ENCODE data around the gene TFPI. TPM values are rescaled to one million over a fixed set of nuclear protein-coding genes. Genes with fewer than 3 reads are reported as not detected.

The TFPI gene
- total RNA-seq, 1 experiment from 2014 or later: 8.4 TPM

DNA sequence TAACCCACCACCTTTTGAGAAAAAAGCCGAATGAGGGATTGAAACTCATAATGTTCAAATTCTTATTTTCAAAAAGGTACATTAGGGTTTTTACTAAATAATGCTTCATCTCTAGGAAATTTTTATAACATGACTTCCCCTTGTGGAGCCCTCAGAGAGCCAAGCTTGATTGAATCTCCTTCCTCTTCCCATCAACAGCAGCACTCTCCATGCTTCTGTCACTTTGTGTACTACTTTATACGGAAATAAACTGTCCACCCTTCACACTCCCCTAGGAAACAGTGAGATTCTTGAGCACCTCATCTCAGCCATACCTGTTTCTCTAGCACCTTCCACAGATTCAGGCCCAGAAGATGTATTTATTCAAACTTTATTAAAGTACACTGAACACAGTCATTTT is 51.8 kb downstream of the TFPI start (continued):
- TF ChIP-seq, protein P1, sequence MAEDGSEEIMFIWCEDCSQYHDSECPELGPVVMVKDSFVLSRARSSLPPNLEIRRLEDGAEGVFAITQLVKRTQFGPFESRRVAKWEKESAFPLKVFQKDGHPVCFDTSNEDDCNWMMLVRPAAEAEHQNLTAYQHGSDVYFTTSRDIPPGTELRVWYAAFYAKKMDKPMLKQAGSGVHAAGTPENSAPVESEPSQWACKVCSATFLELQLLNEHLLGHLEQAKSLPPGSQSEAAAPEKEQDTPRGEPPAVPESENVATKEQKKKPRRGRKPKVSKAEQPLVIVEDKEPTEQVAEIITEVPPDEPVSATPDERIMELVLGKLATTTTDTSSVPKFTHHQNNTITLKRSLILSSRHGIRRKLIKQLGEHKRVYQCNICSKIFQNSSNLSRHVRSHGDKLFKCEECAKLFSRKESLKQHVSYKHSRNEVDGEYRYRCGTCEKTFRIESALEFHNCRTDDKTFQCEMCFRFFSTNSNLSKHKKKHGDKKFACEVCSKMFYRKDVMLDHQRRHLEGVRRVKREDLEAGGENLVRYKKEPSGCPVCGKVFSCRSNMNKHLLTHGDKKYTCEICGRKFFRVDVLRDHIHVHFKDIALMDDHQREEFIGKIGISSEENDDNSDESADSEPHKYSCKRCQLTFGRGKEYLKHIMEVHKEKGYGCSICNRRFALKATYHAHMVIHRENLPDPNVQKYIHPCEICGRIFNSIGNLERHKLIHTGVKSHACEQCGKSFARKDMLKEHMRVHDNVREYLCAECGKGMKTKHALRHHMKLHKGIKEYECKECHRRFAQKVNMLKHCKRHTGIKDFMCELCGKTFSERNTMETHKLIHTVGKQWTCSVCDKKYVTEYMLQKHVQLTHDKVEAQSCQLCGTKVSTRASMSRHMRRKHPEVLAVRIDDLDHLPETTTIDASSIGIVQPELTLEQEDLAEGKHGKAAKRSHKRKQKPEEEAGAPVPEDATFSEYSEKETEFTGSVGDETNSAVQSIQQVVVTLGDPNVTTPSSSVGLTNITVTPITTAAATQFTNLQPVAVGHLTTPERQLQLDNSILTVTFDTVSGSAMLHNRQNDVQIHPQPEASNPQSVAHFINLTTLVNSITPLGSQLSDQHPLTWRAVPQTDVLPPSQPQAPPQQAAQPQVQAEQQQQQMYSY (CRISPR knock-in tag; IDR thresholded peaks at IDR 0.05): no peak
- TF ChIP-seq GTF2I (CRISPR knock-in tag; conservative IDR thresholded peaks at IDR 0.05) (no peak), ZNF263 (CRISPR knock-in tag; IDR thresholded peaks at IDR 0.05; ENCODE audit: low read depth) (no peak), ESRRA (CRISPR knock-in tag; IDR thresholded peaks at IDR 0.05; ENCODE audit: borderline replicate concordance) (no peak)

DNA sequence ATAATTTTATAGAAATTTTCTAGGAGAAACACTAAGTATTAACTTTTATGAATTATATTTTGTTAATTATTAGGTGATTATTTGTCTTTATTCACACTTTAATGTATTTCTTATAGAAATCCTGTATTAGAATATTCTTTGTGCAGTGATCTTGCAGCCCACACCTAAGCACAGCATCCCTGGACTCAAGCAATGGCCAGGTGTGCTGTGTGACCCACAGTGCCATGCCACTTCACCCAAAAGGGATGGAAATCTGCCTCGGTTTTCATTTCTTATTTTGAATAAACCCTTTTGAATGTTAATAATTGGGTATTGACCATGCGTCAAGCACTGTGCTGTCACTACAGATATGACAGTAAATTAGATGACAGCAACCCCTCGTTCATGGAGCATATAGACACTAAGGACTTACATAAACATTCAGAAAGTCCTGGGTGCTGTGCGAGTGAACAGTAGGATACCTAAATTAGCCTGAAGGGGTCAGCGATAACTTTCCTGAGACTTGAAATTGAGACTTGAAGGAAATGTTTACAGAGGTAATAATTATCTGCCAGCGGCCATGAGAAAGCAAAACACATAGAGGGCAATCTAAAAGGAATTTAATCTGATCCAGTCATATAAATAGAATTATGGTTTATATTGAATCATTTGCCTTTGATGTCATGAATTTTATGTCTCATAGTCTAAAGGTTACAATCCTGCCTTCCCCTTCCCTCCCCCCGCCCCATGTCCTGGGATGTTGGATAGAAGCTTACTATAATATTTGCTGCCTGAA is 53.5 kb downstream of the TFPI start:
- no peak for DNase-seq (ENCODE audit: low spot score)

More for the DNA sequence above, 53.5 kb downstream of the TFPI start:
- Mint-ChIP-seq H3K36me3 (no peaks in the 10 kb centered on the region), H3K4me3 (no peak overlapping the region), H3K27me3 (ENCODE audit: low read depth) (no peaks in the 10 kb centered on the region), H3K4me1 (peaks cover 23% of the 10 kb centered on the region), H3K27ac (no peak overlapping the region), H3K9me3 (no peaks in the 10 kb centered on the region)
- CTCF ChIA-PET: interaction anchor here (0.5 to 5.9 kb wide), 53 partner anchors 10 to 1911 kb away, joined by 3 to 195 read pairs (median 5); partner anchors contain the start of gene TFPI
- ATAC-seq: peak; percentile 88
- TF ChIP-seq, protein P2, sequence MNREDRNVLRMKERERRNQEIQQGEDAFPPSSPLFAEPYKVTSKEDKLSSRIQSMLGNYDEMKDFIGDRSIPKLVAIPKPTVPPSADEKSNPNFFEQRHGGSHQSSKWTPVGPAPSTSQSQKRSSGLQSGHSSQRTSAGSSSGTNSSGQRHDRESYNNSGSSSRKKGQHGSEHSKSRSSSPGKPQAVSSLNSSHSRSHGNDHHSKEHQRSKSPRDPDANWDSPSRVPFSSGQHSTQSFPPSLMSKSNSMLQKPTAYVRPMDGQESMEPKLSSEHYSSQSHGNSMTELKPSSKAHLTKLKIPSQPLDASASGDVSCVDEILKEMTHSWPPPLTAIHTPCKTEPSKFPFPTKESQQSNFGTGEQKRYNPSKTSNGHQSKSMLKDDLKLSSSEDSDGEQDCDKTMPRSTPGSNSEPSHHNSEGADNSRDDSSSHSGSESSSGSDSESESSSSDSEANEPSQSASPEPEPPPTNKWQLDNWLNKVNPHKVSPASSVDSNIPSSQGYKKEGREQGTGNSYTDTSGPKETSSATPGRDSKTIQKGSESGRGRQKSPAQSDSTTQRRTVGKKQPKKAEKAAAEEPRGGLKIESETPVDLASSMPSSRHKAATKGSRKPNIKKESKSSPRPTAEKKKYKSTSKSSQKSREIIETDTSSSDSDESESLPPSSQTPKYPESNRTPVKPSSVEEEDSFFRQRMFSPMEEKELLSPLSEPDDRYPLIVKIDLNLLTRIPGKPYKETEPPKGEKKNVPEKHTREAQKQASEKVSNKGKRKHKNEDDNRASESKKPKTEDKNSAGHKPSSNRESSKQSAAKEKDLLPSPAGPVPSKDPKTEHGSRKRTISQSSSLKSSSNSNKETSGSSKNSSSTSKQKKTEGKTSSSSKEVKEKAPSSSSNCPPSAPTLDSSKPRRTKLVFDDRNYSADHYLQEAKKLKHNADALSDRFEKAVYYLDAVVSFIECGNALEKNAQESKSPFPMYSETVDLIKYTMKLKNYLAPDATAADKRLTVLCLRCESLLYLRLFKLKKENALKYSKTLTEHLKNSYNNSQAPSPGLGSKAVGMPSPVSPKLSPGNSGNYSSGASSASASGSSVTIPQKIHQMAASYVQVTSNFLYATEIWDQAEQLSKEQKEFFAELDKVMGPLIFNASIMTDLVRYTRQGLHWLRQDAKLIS (CRISPR knock-in tag; IDR thresholded peaks at IDR 0.05; ENCODE audit: borderline replicate concordance): no peak
- no peak for TF ChIP-seq NR2C2 (CRISPR knock-in tag; IDR thresholded peaks at IDR 0.05)
- TF ChIP-seq, protein P3, sequence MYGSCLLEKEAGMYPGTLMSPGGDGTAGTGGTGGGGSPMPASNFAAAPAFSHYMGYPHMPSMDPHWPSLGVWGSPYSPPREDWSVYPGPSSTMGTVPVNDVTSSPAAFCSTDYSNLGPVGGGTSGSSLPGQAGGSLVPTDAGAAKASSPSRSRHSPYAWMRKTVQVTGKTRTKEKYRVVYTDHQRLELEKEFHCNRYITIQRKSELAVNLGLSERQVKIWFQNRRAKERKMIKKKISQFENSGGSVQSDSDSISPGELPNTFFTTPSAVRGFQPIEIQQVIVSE (CRISPR knock-in tag; IDR thresholded peaks at IDR 0.05; ENCODE audit: borderline replicate concordance): no peak
- TF ChIP-seq, protein P4, sequence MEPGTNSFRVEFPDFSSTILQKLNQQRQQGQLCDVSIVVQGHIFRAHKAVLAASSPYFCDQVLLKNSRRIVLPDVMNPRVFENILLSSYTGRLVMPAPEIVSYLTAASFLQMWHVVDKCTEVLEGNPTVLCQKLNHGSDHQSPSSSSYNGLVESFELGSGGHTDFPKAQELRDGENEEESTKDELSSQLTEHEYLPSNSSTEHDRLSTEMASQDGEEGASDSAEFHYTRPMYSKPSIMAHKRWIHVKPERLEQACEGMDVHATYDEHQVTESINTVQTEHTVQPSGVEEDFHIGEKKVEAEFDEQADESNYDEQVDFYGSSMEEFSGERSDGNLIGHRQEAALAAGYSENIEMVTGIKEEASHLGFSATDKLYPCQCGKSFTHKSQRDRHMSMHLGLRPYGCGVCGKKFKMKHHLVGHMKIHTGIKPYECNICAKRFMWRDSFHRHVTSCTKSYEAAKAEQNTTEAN (CRISPR knock-in tag; IDR thresholded peaks at IDR 0.05): no peak
- TF ChIP-seq, protein P5, sequence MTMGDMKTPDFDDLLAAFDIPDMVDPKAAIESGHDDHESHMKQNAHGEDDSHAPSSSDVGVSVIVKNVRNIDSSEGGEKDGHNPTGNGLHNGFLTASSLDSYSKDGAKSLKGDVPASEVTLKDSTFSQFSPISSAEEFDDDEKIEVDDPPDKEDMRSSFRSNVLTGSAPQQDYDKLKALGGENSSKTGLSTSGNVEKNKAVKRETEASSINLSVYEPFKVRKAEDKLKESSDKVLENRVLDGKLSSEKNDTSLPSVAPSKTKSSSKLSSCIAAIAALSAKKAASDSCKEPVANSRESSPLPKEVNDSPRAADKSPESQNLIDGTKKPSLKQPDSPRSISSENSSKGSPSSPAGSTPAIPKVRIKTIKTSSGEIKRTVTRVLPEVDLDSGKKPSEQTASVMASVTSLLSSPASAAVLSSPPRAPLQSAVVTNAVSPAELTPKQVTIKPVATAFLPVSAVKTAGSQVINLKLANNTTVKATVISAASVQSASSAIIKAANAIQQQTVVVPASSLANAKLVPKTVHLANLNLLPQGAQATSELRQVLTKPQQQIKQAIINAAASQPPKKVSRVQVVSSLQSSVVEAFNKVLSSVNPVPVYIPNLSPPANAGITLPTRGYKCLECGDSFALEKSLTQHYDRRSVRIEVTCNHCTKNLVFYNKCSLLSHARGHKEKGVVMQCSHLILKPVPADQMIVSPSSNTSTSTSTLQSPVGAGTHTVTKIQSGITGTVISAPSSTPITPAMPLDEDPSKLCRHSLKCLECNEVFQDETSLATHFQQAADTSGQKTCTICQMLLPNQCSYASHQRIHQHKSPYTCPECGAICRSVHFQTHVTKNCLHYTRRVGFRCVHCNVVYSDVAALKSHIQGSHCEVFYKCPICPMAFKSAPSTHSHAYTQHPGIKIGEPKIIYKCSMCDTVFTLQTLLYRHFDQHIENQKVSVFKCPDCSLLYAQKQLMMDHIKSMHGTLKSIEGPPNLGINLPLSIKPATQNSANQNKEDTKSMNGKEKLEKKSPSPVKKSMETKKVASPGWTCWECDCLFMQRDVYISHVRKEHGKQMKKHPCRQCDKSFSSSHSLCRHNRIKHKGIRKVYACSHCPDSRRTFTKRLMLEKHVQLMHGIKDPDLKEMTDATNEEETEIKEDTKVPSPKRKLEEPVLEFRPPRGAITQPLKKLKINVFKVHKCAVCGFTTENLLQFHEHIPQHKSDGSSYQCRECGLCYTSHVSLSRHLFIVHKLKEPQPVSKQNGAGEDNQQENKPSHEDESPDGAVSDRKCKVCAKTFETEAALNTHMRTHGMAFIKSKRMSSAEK (CRISPR knock-in tag; IDR thresholded peaks at IDR 0.05; ENCODE audit: borderline replicate concordance): no peak
- no peak for TF ChIP-seq NFATC4 (CRISPR knock-in tag; IDR thresholded peaks at IDR 0.05)
- TF ChIP-seq IRF2 (CRISPR knock-in tag; IDR thresholded peaks at IDR 0.05; ENCODE audit: borderline replicate concordance, low read depth): no peak
- no peak for TF ChIP-seq TEAD4 (CRISPR knock-in tag; IDR thresholded peaks at IDR 0.05)
- TF ChIP-seq, protein P6, sequence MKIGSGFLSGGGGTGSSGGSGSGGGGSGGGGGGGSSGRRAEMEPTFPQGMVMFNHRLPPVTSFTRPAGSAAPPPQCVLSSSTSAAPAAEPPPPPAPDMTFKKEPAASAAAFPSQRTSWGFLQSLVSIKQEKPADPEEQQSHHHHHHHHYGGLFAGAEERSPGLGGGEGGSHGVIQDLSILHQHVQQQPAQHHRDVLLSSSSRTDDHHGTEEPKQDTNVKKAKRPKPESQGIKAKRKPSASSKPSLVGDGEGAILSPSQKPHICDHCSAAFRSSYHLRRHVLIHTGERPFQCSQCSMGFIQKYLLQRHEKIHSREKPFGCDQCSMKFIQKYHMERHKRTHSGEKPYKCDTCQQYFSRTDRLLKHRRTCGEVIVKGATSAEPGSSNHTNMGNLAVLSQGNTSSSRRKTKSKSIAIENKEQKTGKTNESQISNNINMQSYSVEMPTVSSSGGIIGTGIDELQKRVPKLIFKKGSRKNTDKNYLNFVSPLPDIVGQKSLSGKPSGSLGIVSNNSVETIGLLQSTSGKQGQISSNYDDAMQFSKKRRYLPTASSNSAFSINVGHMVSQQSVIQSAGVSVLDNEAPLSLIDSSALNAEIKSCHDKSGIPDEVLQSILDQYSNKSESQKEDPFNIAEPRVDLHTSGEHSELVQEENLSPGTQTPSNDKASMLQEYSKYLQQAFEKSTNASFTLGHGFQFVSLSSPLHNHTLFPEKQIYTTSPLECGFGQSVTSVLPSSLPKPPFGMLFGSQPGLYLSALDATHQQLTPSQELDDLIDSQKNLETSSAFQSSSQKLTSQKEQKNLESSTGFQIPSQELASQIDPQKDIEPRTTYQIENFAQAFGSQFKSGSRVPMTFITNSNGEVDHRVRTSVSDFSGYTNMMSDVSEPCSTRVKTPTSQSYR (CRISPR knock-in tag; IDR thresholded peaks at IDR 0.05): no peak
- TF ChIP-seq TCF7 (CRISPR knock-in tag; IDR thresholded peaks at IDR 0.05; ENCODE audit: low read depth): no peak
- TF ChIP-seq, protein P7, sequence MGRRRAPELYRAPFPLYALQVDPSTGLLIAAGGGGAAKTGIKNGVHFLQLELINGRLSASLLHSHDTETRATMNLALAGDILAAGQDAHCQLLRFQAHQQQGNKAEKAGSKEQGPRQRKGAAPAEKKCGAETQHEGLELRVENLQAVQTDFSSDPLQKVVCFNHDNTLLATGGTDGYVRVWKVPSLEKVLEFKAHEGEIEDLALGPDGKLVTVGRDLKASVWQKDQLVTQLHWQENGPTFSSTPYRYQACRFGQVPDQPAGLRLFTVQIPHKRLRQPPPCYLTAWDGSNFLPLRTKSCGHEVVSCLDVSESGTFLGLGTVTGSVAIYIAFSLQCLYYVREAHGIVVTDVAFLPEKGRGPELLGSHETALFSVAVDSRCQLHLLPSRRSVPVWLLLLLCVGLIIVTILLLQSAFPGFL (CRISPR knock-in tag; IDR thresholded peaks at IDR 0.05; ENCODE audit: borderline replicate concordance): no peak
- POLR2A ChIA-PET: interaction anchor here (0.6 kb wide), 2 partner anchors 46 to 343 kb away, joined by 3 to 4 read pairs; no protein-coding TSS in a partner anchor
